ENCODE results near the gene UNC5C.

DNA sequence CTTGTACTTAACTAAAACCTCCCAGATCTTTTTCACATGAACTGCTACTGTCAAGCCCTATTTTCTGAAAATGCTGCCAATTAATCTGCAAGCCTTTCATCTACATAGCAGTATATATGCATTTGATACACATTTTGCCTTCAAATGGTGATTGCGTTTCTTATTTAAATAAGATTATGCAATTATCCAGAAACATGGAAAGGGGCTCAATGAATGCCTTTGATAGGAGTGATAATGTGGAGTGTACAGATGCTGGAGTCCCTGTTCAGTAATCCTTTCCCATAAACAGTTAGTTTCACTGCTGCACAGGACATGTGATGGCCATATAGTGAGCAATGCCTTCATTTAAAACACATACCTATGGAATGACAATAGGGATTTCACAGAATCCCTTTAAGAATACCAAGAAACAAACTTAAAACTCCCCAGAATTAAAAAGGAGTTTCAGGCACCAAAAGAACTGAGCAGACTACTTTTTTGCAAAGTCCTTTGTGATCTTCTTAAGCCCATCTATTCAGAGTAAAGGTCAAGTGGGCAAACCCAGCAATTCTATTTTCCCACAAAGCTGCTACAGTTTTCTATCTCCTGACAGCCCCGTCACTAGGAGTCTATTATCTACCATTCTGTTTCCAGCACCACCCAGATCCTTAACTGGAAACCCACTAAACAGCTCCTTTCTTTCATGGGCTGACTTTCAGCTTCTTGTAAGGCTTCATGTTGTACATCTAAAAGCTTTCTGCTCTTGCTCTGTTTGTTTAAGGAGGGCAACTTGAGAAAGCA is 120.3 kb downstream of the UNC5C start:
- no peak for TF ChIP-seq POLR2A (IDR thresholded peaks at IDR 0.05)
- TF ChIP-seq, protein P1, sequence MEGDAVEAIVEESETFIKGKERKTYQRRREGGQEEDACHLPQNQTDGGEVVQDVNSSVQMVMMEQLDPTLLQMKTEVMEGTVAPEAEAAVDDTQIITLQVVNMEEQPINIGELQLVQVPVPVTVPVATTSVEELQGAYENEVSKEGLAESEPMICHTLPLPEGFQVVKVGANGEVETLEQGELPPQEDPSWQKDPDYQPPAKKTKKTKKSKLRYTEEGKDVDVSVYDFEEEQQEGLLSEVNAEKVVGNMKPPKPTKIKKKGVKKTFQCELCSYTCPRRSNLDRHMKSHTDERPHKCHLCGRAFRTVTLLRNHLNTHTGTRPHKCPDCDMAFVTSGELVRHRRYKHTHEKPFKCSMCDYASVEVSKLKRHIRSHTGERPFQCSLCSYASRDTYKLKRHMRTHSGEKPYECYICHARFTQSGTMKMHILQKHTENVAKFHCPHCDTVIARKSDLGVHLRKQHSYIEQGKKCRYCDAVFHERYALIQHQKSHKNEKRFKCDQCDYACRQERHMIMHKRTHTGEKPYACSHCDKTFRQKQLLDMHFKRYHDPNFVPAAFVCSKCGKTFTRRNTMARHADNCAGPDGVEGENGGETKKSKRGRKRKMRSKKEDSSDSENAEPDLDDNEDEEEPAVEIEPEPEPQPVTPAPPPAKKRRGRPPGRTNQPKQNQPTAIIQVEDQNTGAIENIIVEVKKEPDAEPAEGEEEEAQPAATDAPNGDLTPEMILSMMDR (IDR thresholded peaks at IDR 0.05), result no peak

All from tibial nerve (tissue), 3 donors.